HG03571 (cell line): ENCODE results near the gene VPS13D.
"Not testable (repeated sequence)": the region's sequence is repeated elsewhere in the genome, so short reads cannot be mapped to it uniquely, and the experiment has no call there.

Source experiments
- ATAC-seq: cut with Tn5 transposase; IDR thresholded peaks from one replicate; pipeline ENCODE4 v1.9.1; 2021; ENCODE audit not compliant: unreplicated experiment

Gene VPS13D

DNA sequence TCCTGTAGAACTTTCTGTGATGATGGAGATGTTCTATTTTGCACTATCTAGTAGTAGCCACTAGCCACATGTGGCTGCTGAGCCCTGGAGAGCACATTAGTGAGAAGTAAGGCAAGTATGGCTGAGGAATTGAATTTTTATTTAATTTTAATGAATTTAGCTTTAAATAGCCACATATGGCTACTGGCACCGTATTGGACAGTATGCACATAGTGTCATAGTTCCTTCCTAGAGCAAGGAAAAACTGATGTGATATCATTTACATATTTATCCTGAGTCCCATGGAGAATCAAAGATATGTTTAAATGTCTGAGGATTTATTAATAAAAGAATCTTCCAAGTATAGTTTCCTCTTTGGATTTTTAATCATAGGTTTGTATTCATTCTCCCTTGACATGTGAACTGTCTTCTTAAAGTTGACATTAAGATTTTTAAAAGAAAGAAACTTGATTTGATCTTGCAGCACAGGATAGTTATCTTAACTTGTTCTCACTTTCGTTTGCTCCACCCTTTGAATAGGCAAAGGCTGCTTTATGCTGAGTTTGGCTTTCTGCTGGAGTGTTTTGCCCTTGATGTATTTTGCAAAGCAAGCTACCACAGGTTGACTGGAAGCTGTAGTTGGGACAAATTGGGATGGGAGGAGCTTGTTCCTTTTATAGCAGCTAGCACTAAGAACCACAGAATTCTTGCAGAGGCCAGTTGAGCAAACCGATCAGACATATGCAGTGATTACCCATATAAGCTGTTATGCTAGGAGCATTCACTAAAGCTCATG lies 129.7 kb downstream of the VPS13D start:
- ATAC-seq, result no peak

DNA sequence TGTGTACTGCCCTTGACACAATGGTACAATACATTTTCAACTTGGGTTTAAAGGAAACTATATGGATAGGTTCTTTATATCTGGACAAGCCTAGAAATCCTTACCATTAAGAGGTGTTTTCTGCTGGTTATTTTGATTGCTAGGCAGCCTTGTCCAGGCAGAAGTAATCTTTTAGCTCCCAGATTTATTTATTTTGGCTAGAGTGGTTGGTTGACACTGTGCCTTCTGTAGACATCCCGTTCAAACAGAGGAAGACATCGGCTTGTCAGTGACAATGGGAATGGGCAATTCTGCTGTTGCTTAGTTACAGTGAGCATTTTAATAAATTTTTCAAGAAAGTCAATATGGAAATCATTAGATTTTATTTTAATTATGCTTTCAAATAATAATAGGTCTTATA lies 138.8 kb downstream of the VPS13D start:
- ATAC-seq, result no peak

DNA sequence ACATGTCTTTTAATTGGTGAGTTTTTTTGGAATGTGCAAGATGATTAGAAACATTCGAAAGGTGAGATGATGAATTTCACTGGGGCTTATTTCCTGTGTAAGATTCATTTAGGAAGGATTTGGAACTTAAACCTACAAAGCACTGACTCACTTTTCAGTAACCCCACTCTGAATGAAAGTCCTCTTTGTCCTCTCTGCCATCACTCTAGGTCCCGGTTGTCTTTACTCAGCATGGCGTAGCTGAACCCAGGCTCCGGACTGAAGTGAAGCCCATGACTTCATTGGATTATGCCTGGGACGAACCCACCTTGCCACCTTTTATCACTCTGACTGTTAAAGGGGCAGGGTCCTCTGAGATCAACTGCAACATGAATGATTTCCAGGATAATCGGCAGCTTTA lies 139.4 kb downstream of the VPS13D start:
- no peak for ATAC-seq

DNA sequence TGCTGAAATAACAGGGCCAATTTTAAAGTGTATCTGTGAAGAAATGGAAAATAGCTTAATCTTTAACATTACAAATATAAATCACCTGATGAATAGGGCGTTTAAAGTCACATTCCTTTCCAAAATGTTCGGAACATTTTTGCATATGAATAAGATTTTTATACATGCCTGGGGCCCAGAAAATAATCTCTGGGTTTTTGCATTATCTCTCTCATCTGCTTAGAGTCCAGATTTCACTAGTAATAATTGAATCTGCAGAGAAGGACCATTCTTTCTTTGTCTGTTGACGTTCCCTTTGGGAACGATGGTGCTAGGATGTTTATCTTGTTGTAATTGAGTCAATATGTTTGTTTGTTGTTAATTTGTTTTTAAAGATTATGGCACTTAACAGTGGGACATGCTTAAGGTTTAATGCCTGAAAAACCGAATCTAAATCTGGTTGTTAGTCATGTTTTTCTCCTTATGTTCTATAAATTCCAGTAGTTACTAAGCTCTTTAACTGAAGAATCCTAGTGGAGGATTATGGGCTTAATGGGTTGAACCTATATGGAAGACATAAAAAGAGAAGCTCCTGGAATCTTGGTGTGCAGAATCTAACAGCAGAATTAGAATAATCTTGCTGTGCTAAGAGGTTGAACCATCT lies 140.6 kb downstream of the VPS13D start:
- no peak for ATAC-seq

DNA sequence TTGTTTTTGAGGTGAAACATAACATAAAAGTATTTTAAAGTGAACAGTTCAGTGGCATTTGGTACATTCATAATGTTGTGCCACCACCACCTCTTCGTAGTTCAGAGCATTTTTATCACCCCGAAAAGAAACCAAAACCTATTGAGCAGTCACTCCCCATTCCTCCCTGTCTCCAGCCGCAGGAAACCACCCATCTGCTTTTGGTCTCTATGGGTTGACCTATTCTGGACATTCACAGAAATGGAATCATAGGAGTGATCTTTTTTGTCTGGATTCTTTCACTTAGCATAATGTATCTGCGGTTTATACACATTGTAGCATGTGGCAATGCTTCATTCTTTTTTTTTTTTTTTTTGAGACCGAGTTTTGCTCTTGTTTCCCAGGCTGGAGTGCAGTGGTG lies 141.2 kb downstream of the VPS13D start:
- ATAC-seq, result no peak

DNA sequence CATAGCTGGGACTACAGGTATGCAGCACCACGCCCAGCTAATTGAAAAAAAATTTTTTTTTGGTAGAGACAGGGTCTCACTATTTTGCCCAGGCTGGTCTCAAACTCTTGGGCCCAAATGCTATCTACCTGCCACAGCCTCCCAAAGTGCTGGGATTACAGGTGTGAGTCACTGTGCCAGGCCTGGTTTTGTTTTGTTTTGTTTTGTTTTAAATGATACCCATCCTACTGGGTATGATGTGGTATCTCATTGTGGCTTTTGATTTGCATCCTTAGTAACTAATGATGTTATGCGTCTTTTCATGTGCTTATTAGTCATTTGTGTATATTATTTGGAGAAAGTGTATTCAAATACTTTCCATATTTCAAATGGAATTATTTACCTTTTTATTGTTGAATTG lies 142.3 kb downstream of the VPS13D start:
- no peak for ATAC-seq

DNA sequence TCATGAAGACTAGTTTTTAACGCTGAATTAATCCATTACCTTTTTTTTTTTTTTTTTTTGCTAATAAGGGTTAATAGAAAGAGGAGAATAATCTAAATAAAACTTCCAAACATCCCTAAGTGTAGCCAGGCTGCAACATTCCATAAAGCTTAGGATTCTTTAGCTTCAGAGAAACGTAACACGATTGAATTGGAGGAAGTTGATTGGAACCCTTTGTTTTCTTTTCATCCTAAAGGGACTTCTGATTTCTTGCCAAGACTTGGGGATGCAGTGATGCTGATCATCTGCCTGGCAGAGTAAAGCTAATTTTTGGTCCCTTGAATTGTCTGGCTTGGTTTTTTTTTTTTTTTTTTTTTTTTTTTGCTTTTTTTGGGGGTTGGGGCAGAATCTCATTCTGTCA lies 142.9 kb downstream of the VPS13D start:
- ATAC-seq, result no peak

DNA sequence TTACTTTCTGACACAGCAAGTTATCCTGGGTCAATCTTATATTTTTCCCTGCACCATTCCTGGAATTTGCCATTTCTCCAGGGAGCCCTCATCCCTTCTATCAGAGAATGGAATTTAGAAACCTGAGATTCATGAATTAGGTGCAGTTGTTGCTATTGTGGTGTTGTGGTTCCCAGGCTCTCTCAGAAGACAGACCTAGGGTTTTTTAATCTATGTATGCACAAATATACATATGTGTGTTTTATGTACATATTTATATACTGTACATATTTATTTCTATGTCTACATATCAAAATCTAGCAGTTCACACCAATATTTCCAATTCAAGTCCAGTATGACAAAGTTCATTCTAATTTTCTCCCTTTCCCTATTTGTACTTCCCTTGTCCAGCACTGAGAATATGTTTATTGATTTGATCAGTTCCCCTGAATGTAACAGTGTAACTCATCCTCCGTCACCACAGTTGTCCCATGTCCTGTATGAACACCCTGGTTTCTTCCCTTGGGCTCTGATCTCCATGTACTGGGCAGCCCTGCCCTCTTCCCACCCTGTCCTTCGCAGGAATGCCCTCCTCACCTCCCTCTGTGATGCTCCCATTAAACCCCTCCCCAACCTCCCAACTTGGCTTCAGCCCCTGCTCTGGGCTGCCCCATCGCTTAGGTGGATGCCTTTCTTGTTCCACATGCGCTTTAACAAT lies 145.5 kb downstream of the VPS13D start:
- ATAC-seq, result no peak

DNA sequence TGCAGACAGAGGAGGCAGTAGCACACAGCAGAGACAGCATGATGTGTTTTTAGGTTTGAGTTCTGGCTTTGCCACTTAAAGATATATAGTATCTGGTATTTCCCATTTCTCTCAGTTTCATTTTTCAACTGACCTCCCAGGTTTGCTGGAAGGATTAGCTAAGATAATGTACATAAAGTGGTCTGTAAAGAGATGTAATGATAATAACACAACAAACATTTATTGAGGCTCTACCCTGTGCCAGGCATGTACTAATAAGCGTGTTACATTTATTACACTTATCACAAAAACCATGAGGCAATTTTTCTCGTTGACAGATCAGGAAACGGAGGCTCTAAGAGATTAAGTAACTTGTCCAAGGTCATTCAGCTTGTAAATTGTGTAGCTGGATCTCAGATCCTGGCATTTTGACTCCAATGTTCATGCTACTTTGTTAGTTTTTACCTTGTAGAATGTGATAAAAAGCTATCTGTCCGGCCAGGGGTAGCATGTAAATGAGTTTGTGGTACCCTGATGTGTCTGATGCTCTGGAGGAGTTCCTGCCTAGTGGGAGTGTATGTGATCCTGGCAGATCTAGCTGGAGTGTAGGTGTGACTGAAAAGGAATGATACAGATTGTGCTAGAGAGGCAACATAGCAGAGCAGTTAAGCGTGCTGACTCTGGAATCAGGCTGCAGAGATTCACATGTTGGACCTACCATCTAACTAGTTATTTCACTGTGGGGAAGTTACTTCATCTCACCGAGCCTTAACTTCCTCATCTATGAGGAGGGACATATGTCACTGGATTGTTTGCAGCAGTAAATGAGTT lies 146.6 kb downstream of the VPS13D start:
- no peak for ATAC-seq

DNA sequence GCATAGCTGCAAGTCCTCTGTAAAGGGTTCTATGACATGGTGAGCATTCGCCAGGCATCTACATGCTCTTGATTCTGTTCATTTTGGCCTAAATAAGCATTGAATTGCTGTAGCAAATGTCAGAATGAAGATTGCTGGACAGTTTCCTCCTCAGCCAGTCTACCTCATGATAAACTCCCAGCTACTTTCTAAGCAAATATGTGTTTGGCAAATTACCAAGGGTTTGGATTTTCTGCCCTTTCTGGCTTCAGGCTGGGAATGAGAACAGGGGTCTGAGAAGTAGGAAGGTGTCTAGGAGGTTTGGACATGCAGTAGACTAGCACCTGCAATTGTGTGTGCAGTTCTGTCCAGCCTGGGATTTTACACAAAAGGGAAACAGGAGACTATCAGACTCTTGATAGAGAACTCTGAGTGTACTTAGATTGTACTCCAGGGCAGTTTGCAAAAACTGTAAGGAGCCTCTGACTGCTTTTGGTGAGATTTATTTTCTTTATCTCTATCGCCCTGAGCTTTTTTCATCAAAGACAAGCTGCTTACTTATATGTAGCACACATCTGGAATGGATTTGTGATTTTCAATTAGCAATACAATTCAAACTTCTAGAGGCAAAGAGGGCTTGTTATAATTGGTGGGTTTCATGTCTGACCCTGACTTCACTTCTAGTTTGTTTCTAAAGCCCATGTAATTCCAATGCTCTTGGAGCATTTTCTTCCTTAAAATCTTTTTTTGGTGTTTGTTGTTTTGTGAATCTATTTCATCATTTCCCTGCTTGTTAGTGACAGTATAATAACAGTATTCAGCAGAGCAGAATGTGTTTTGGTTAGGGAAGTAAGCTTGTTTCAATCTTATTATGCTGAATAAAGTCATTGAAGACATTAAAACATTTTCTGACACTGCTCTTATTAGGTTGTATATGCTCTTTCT lies 150.8 kb downstream of the VPS13D start:
- ATAC-seq, result no peak

DNA sequence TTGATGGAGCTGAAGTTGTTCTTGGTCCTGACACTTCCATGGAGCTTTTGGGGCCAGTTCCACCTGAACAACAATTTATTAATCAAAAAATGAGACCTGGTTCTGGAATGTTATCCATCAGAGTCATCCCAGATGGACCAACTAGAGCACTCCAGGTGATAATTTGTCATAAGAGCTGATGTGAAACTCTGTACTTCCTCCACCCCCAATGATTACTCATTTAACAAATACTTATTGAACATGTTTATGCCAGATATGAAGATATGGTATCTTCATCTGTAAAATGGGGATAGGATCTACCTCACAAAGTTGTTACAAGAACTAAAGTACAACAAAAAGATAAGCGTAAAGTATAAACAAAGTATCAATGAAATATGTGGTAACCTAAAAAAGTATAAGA lies 153.2 kb downstream of the VPS13D start:
- ATAC-seq, result no peak

DNA sequence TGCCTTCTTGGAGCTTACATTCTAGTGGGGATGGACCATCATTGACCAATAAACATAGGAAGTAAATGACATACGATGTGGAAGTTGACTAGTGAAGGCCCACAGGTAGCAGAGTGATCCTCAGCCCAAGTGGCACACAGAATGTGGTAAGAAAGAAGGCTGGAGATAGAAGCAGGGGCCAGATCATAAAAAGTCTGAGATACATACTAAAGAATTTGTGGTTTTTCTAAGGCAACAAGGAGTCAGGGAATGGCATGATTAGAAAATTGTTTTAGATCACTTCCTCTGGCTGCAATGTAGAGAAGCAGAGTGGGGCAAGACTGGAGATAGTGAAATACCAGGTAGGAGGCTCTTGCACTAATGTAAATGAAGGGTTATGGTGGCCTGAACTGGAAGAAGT lies 154.0 kb downstream of the VPS13D start:
- ATAC-seq, result no peak

DNA sequence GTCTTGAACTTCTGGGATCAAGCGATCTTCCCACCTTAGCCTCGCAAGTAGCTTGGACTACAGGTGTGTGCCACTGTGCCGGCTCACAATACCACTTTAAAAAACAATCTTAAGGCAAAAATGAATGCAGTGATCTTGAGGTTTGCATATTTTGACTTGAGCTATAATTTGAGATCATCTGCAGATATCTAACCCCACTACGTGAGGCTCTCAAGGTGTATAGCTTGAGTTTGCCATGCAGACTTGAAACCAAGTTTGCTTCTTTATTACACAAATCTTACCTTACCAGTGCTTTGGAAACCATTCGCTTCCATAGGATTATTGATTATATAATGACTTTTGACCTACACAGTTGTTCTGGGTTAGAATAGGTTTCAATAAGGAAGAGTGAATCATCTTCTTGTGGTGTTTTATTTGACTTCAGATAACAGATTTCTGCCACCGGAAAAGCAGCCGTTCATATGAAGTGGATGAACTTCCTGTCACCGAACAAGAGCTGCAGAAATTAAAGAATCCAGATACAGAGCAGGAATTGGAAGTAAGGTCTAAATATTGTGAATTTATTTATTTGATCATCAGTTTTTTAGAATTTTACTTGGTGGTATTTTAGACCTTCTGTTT lies 155.1 kb downstream of the VPS13D start:
- no peak for ATAC-seq

DNA sequence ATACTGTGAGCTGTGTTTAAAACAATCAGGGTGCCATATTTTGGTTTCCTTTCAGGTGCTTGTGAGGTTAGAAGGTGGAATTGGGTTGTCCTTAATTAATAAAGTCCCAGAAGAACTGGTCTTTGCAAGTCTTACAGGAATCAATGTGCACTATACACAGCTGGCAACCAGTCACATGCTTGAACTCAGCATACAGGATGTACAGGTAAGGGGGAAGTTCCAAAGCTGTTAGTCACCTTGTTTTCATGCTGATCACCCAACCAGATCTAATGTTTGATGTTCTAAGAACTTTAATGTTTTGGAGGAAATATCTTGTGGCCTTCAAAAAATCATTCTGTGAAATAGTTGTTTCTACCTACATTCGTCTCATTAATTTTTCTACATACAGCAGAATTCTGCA lies 156.3 kb downstream of the VPS13D start:
- ATAC-seq, result no peak

DNA sequence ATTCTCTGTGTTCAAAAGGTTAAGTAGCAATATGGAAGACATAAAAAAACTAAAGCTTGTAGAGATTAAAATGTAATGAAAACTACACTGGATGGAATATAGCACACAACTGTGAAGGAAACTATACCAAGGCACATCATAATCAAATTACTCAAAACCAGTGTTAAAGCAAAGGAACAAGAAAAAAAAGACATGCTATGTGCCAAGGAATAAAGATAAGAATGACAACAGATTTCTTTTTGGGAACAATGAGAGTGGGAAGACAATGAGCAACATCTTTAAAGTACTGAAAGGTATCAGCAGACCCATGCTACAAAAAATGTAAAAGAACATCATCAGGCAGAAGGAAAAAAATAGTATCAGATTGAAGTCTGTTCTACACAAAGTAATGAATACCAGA lies 157.8 kb downstream of the VPS13D start:
- ATAC-seq, result no peak

DNA sequence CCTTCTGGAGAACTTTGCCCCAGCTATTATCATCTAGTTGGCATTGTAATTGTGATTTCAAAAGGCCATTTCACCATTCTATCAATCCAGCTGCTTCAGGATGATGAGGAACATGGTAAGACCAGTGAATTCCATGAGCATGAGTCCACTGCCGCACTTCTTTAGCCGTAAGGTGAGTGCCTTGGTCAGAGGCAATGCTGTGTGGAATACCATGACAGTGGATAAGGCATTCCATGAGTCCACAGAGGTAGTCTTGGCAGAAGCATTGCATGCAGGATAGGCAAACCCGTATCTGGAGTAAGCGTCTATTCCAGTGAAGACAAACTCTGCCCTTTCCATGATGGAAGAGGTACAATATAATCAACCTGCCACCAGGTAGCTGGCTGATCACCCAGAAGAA lies 160.5 kb downstream of the VPS13D start:
- ATAC-seq, result not testable (repeated sequence)

DNA sequence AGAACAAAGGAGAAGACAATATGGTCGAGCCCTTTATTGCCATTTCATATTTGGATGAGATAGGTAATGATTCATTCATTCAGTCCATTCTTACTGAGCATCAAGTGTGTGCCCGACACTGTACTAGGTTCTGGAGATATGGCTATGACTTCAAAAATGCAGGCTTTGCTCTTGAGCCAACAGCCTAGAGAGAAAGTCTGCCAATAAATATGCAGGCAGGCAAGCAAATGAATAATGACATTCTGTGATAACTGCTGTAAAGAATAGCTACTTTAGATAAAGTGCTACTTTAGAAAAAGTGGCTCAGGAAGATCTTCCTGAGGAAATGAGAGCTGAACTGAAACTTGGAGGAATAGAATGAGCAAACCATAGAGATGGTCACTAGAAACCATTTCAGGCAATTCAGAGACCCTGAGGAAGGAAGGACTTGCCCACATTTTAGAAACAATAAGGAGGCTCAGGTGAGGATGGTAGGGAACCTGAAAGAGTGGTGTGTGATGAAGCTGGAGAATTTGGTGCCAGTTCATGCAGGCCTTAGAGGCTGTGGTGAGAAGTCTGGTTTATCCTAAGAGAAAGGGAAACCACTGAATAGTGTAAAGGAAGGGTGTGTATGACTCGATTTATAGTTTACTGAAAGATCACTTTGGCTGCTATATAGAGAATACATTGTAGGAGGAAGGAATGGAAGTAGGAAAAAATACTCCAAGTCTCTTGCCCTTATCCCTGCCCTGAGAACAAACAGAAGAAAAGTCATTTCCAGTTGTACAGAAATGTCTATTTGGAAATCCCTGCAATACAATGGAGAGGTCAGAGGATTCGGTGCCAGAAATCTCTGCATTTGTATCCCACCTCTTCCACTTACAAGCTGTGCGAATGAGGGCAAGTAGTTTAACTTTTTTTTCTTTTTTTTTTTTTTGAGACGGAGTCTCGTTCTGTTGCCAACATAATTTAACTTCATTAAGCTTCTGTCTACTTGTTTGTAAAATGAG lies 167.9 kb downstream of the VPS13D start:
- ATAC-seq, result no peak

DNA sequence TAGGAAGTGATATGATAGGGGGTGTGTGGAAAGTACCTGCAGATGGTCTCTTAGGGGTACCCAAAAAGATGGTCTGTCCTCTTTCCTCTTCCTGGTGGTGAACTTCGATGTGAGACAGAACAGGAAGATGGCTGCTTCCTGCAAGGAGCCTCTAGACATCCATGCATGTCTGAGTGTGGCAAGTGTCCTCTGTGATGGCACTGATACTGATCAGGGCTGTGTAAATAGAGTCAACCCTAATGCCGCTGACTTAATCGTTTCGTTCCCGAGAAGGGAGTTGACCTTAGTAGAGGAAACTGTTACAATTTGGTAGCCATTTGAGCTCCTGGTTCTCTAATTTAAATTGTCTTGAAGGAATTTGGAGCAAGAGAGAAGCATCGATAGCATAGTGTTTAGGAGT lies 168.6 kb downstream of the VPS13D start:
- ATAC-seq, result no peak
